NK-92 (cell line): ENCODE results near the gene IDE.
"Not testable (repeated sequence)": the region's sequence is repeated elsewhere in the genome, so short reads cannot be mapped to it uniquely, and the experiment has no call there.

Experiments
- DNase-seq: peaks from one replicate; lab custom pipeline; 2025; ENCODE audit not compliant: unreplicated experiment; lab: John Stamatoyannopoulos, UW

The IDE gene

DNA sequence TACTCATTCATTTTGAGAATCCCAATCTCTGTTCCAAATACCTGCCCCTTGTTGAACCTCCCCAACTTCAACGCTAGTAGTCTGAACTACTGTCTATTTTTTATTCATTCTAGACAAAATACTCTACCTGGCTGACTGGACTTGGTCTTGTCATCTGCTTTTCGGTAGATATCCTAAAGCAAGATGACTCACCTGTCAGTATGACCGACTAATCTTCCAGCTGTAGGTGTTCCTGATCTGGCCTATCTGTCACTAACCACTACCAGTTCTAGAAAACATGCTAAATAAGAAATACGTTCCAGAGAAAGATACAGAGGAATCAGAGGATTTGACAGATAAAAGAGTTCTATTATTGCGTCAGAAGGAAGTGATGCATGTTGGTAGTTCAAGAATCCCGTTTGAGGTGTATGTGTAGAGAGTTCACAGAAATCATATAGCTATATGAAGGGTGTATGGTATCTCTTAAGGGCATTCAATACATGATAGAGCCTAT, 81.1 kb downstream of the IDE start:
- no peak for DNase-seq

DNA sequence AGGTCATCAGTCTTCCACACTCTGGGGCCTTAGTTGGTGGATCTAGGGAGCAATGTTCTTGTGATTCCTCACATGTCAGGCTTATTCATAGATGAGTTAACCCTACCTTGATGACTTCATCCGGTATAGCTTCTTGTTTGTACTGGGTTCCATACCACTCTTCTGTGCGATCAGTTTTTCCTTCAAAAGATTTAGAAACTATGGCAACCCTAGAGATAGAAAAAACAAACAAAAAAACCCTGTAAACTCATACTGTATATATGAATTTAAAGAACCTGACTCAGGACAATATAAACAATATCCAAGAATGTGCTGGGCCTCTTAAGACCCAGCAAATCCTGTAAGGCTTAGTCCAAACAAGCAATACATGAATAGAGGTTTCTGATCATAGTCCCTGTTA, 83.5 kb downstream of the IDE start:
- DNase-seq: no peak

GRCh38 chr10:92486637-92487036, 87.3 kb downstream of the IDE start:
- DNase-seq: no peak

DNA sequence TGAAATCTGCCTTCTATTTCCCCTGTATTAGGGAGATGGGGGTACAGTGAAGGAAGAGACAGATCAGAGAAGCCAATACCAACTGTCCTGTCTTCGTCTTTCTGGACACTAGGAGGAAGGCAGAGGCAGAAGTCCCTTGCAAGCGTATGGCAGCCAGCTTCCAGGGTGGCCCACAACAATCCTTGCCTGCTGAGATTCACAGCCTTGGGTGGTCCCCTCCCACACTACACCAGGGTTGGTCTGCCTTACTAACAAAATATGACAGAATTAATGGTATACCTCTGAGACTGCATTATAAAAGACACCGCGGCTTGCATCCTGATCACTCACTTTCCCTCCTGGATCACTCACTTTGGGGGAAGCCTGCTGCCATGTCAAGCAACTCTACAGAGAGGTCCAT, 90.4 kb downstream of the IDE start:
- no peak for DNase-seq

- no peak for DNase-seq
Observed at GRCh38 chr10:92480413-92480812, 93.5 kb downstream of the IDE start.

- DNase-seq: no peak
Observed at GRCh38 chr10:92479547-92479946, 94.3 kb downstream of the IDE start.

- no peak for DNase-seq
Observed at GRCh38 chr10:92478536-92478935, 95.4 kb downstream of the IDE start.

GRCh38 chr10:92475357-92475868, 98.5 kb downstream of the IDE start:
- DNase-seq: no peak

- DNase-seq: no peak
Observed at GRCh38 chr10:92470026-92470425, 103.9 kb downstream of the IDE start.

DNA sequence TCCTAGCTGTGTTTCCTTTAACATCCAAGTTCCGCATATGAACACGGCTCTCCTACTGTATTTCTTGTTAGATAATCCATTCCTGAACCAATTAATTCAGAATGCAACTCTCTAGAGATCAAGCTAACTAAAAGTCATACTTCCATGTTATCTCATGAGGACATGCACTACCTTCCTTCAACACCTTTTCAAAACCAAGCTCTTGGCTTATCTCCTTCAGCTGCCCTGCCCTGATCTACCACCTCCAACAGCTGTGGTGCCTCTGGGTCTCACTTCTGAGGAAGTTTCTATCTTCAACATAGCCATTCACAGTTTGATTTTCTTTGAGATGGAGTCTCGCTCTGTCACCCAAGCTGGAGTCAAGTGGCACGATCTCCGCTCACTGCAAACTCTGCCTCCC, 109.5 kb downstream of the IDE start:
- no peak for DNase-seq

DNA sequence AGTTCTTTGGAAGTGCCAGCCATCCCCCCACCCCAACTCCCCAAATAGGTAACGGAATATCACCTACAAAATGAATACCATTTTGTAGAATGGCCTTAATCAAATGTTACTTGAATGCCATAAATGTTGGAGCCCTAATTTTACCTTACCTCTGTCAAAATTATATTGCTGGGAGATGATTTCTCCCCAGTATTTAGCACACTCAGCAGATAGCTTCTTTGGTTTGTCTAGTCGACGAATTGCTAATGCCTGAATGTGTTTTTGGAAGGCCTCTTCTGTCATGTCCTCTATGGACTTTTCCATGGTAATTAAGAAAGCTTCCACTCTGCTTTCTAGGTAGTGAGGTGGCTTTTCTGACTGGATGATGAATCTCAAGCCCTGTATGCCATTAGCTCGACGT, 110.3 kb downstream of the IDE start:
- DNase-seq: no peak

GRCh38 chr10:92454955-92455354, 118.9 kb downstream of the IDE start:
- DNase-seq: not testable (repeated sequence)

- DNase-seq: no peak
Observed at GRCh38 chr10:92452313-92452712, 121.6 kb downstream of the IDE start.

- DNase-seq: no peak
Observed at GRCh38 chr10:92451431-92451830, 122.5 kb downstream of the IDE start.

DNA sequence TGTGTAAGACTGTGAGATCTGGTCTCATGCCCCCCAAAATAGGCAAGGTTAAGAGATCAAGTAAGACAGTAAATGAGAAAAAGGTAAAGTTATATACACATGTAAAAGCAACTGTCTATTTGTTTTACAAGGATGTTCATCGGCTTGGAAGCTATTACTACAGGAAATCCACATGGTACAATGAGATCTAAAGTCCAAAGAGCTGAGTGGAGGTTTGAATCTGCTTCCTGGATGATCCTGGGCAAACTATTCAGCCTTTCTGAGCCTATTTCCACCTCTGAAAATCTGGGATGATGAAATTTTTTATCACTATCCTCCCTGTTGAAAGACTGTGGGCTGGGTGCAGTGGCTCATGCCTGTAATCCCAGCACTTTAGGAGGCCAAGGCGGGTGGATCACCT, 123.0 kb downstream of the IDE start:
- no peak for DNase-seq

DNA sequence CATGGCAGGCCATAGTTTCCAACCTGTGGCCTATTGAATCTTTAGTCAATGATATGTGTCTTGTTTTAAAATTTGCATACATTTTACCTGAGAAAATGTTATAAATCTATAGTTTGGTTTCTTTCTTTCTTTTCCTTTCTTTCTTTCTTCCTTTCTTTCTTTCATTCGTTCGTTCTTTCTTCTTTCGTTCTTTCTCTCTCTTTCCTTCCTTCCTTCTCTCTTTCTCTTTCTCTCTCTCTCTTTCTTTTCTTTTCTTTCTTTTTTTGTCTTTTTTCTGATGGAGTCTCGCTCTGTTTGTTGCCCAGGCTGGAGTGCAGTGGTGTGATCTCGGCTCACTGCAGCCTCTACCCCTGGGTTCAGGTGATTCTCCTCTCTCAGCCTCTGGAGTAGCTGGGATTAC, 133.3 kb downstream of the IDE start:
- DNase-seq: no peak

DNA sequence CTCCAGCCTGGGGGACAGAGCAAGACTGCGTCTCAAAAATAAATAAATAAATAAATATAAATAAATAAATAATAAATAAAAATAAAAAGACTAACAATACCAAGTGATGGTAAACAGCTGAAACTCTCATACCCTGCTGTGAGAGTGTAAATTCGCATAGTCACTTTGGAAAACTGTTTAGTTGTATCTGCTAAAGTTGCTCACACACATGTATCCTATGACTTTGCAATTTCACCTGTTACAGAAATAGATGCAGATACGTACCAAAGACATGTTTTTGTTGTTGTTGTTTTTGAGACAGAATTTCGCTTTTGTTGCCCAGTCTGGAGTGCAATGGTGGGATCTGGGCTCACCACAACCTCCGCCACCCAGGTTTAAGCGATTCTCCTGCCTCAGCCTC, 135.7 kb downstream of the IDE start:
- no peak for DNase-seq

DNA sequence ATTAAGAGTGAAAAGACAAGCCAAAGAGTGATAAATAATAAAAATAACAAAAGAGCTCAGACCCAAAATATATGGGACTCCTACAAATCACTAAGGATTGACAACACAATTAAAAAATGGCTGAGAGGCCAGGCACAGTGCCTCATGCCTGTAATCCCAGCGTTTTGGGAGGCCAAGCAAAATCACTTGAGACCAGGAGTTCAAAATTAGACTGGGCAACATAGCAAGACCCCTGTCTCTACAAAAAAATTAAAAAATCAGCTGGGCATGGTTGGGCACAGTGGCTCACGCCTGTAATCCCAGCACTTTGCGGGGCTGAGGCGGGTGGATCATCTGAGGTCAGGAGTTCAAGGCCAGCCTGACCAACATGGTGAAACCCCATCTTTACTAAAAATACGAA, 137.3 kb downstream of the IDE start:
- DNase-seq: no peak

GRCh38 chr10:92436065-92436464, 137.8 kb downstream of the IDE start:
- not testable (repeated sequence) for DNase-seq

DNA sequence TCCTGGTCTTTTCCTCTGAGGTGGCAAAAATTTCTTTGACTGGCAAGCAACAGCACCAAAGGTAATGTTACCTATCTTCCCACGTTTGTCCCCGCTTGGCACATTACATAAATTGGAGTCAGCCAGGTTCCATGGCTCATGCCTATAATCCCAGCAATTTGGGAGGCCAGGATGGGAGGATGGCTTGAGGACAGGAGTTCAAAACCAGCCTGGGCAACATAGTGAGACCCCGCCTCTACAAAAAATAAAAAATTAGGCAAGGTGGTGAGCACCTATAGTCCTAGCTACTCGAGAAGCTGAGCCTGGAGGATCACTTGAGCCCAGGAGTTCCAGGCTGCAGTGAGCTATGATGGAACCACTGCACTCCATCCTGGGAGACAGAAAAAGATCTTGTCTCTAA, 139.5 kb downstream of the IDE start:
- no peak for DNase-seq

GRCh38 chr10:92432596-92432995, 141.3 kb downstream of the IDE start:
- DNase-seq: no peak

DNA sequence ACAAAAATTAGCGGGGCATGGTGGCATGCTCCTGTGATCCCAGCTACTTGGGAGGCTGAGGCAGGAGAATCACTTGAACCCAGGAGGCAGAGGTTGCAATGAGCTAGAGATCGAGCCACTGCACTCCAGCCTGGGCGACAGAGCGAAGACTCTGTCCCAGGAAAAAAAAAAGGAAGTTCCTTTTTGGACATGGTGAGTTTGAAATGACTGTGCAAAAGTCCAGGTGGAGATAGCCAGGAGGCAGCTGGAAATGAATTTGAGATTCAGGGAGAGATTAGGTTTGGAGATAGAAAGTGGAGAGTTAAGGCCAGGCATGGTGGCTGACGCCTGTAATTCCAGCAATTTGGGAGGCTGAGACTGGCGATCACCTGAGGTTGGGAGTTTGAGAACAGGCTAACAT, 143.8 kb downstream of the IDE start:
- no peak for DNase-seq

GRCh38 chr10:92421550-92421949, 152.3 kb downstream of the IDE start:
- DNase-seq: no peak
